NCI-H187 treated with DMSO at 0.1 percent for 48 hours (cell line): Measurements from ENCODE around the gene HDAC7.
A peak's percentile ranks its signal among the peaks of the same experiment; 100 is the strongest.

Source experiments
- DNase-seq: peaks from one replicate; lab custom pipeline; 2025; lab: John Stamatoyannopoulos, UW

The HDAC7 gene

DNA sequence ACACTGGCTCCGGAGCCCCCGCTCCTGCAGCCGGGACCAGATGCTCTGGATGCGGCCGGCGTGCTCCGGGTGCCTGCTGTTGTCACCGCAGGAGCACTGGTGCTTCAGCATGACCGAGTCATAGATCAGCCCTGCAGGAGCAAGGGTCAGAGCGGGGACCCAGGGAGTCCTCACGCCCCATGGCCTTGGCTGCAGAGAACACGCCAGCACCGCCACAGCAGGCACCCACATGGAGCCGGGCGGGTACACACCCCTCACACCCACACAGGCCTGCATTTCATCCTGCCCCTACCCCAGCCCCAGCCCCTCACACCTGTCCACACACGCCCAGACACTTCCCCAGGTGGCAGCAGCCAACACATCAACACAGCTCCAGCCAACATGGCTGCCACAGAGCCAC is 27.8 kb downstream of the HDAC7 start:
- no peak for DNase-seq

DNA sequence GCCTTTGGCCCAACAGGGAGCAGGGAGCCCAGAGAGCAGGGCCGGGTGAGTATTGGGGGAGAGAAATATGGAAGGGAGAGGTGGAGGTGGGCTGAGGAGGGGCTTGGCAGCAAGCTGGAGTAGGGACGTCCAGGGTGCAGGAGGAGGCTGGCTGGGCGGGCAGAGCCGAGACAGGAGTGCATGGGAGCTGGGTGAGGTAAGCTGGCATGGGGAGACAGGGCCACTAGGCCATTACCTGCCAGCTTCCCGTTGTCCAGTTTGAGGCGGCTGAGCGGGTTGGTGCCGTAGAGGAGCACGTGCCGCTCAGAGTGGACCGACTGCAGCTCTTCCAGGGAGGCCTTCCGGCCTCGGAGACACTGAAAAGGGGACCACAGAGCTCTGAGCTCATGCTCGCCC is 28.4 kb downstream of the HDAC7 start:
- DNase-seq = no peak

DNA sequence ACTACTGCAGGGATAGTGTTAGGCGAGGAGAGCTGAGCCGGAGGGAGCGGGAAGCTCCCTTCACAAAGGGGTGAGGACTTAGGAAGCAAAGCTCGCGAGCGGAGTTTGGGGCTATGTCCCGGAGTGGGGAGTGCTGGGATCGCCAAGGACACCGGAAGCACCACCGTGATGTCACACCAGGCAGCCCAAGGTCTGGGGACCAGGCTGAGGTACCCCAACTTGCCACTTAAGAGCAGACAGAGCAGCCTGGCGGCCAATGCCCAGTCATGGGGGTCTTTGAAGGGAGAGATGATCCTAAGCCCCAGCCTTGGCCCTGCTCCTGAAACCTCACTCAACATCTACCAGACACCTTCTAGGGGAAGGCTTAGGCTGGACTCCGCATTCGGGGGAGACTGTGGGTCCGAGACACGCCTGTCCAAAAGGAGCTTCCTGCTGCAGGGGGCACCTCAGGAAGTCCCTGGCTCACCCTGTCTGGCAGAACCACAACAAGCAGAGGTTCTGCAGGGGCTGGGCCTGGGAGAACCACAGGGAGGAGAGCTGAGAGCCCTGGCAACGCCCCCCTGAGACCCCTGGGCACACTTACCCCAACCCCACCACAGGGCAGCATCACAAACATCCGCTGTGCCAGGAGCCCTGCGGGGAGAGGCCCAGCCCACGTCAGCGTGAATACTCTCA is 28.9 kb downstream of the HDAC7 start:
- no peak for DNase-seq

DNA sequence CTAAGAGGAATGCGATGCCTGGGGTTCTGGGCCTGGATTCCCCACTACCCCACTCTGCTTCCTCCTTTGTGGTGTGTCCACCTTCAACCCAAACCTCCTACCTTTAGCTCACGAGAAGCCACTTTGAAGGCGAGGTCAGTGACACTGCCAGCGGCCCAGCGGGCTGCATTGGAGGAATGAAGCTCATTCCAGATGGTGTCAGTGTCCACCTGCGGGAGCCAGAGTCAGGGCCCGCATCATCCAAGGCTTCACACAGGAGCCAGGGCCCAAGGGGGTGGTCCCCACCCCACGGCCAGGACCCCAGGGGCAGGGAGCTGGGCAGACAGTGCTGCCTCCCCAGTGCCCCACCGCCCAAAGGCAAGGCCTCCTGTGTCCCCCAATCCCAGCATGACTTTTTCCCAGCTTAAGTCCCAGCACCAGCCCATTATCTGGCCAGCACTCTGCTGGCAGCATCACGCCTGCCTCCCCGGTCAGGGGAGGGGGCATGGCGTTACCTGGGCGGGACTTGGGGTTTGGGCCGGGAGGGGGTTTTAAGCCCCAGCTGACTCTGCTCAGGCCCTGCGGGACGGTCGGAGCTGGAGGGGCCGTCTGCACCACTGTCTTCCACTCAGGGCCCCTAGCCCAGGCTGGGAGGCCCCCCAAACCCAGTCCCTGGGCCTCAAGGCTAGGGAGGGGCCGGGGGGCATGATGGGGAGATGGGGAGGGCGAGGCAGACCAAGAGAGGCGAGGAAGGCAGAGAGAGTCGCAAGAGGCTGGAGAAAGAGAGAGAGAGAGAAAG is 29.8 kb downstream of the HDAC7 start:
- no peak for DNase-seq

DNA sequence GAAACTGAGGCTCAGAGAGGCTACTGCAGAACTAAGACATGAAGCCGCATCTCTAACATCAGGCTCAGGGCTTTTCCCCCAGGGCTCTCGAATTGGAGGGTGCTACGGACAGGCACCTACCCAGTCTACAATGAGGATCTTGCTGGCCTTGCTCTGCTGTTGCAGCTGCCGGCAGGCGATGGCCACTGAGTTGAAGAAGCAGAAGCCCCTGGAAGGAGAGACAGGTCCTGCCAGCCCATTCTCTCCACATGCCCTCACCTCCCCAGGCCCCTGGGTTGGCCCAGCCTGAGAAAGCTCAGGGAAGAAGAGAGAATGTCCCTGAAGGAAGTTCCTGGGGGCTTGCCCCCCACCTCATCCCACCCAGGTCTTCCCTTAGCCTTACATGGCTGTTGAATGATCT is 30.6 kb downstream of the HDAC7 start:
- DNase-seq = no peak

DNA sequence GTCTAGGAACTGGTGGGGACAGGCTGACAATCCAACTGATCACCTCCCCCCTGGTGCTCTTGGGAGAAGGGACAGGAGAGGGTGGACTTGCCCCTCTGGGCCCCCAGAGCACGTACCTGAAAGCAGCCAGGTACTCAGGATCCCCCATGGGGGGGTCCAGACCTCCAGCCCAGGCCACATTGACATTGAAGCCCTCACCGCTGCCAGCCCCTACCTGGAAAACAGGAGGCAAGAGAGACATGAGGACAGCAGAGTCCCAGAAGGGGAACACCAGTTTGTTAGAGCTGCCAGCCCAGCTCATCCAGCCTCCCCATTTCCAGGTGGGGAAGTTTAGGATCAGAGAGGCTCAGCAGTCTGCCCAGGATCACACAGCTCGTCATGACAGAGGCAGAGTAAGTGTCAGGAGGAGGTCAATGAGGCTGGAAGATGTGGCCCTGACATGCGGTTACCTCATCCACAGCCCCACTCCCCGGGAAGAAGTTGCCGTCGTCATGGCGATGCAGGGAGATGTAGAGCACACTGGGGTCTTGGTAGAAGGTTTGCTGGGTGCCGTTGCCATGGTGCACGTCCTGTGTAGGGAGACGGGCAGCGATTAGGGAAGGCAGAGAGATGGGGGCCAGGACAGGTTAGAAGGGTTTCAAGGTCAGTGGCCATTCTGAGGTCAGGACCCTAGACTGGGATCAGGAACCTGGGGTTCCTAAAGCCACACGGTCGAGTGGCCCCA is 31.9 kb downstream of the HDAC7 start:
- DNase-seq = no peak

DNA sequence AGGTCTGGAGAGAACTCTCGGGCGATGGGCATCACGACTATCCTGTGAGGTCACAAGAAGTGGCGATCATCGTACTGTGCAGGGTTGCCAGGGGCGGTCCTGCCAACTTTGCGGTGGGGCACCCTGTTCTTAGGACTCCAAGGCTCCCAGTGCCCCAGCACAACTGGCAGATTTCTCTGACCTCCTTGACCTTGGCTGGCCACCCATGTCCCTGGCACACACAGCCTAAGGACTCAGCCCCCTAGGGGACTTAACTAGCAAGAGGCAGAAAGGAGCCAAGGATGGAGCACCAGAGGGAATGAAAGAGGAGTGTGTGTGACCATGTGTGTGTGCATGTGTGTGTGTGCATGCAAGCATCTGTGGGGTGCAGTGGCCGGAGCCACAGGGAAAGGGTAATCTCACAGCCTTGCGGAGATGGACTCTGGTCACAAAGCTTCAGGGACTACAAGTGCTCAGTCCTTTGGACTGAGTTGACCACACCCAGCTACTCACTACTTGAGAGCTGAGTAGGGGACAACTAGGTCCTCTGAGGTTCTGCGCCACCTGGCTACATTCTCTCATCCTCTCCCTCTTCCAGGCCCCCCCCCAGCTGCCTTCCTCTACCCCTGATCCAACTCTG is 32.9 kb downstream of the HDAC7 start:
- DNase-seq = no peak

DNA sequence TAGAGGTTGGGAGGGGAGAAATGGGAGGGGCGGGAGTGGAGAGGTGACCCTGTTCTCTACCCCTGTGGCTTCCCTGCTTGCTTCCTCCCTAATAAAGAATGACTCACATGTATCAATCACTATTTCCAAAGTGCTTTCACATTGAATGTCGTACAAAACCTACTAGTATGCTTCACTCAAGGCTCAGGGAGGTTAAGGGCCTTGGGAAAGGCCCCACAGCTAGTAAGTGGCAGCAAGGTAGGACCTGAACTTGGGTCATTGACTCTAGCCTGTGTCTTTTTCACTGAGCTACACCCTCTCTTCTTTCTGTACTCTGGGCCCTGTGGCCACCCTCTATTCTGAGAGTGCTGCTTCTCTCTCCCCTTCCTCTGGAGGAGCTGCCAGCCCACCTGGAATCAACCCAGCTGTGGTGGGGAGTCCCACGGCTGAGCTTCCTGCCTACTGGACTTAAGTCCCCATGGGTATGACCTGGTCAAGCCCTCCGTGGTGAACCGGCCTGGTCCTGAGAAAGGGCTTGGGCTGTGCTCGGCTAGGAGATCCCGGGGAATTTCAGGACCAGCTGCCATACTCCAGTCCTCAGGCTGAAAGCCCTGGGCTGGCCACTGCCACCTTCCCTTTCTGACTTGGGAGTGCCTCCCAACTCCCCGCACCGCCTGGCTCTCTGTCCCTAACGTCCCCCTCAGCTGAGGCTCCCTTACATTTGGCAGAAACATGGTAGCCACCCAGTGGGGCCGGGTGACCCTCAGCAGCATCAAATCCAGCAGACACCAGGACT is 33.6 kb downstream of the HDAC7 start:
- DNase-seq = no peak

DNA sequence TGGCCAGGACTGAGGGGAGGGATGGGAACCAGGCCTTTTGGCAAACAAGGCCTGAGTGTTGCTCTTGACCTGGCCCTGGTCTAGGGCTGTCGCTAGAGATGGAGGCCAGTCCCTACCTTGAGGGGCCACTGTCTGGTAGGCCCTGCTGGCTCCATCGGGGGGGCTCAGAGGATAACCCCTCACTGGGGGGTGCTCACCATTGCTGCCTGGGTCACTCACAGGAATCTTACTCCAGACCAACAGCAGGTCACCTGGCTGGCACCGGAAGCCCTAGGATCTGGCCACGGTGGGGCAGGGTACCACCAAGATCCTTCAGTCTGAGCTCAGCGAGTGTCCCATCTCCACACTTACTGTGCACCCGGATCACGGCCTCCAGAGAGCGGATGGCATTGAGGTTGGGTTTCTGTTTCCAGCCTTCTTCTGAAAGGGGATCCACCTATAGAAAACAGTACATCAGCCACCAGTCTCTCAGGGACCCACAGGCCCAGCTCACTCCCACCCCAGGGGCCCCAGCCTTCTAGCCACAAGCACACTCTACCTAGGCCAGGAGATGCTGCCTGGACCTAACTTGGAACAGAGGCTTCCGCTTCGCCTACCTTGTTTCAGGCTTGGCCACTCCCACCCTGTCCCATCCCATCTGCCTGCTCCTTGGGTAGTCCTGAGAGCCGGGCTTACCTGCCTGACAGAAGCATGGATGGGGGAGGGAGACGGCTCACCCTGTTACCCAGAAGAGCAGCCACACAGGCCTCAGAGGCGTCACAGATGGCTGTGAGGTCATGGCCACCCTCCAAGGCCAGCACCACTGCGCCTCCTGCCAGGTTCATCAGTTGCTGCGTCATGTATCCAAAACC is 34.4 kb downstream of the HDAC7 start:
- no peak for DNase-seq

DNA sequence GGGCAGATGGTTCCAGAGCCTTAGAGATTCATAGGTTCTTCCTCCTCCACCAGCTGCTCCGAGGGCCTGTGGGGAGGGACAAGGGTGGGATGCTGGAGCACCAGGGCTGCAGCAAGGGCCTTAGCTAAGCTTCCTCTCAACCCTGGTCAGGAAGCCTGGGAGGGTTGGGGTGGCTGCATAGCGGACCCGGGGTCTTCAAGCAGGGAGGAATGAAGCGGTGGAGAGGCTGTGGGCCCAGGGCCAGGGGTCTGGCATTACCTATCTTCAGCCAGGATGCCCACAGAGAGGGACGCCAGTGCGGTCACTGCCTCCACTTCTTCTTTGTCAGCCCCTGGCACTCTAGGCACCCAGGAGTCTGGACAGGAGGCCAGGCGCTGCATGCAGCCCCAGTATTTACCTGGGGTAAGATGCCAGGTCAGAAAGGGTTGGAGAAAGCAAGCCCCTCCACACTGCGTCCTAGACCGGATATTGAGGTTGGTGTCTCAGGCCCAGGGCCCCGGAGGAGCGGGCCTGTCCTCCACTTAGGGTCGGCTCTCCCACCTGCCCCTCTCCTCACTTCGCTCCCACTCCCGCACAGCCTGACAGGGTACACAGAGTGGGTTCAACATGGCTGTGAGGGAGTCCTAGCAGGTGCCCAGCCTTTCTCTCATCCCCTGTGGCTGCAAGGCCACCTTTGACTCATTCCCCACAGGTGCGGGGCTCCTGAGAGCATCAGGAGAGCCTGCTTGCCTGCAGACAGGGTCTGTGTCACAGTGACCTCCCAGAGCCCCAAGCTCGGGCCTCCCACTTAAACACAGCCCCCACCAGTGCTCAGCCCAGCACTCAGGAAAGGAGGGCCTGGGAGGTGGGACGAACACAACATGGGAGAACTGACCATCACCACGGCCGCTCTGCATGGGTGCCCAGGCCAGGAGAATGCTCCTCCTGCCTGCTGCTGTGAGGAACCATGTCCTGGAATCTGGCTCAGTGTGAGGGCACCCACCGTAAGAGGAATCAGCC is 35.6 kb downstream of the HDAC7 start:
- no peak for DNase-seq

DNA sequence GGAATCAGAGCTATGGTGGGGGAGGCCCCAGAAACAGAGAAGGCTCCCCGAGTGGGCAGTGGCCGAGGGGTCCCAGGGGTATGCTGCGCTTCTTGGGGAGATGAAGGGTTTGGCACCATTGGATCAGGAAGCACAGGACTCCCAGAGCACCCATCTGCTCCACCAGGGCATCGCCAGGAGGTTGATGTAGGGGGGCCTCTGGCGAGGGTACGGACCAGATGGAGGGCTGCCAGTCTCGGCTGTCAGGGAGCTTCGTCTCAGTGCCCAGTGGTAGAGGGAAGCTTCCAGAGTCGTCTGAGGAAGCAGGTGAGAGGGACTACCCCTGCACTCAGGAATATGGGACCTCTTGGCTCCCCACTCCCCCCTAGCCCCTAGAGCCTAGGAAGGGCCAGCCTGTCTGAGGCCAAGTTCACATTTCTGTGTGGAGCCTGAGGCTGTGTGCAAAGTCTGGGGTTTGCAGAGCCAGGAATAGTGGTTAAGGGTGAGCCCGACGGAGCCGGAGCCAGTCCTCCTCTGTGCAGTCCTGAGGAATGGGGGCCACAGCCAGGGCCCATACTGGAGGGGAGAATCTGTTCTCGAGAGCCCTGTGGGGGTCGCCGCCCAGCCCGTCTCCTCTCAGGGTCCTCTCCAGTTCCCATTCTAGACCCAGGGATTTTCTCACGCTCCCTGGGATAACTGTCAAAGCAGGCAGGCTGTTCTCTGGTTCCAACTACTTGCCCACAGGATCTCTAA is 36.5 kb downstream of the HDAC7 start:
- DNase-seq = no peak

DNA sequence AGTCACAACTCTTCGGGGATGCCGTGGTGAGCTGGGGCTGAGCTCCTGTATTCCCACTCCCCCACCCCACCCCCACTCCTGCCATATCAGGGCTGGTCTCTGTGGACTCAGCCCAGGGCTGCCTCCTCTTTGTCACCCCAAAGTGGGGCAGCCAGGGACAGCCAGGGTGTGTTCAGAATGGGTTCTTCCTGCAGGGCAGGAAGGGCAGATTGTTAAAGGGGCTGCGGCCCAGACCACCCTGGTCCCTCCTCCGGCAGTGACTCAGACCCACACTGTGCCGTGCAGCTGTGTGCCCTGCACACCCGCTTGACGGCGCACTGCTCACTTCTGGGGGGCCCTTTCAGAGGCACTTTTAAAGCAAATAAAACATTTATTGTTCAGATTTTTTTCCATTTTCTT is 37.3 kb downstream of the HDAC7 start:
- DNase-seq = no peak

DNA sequence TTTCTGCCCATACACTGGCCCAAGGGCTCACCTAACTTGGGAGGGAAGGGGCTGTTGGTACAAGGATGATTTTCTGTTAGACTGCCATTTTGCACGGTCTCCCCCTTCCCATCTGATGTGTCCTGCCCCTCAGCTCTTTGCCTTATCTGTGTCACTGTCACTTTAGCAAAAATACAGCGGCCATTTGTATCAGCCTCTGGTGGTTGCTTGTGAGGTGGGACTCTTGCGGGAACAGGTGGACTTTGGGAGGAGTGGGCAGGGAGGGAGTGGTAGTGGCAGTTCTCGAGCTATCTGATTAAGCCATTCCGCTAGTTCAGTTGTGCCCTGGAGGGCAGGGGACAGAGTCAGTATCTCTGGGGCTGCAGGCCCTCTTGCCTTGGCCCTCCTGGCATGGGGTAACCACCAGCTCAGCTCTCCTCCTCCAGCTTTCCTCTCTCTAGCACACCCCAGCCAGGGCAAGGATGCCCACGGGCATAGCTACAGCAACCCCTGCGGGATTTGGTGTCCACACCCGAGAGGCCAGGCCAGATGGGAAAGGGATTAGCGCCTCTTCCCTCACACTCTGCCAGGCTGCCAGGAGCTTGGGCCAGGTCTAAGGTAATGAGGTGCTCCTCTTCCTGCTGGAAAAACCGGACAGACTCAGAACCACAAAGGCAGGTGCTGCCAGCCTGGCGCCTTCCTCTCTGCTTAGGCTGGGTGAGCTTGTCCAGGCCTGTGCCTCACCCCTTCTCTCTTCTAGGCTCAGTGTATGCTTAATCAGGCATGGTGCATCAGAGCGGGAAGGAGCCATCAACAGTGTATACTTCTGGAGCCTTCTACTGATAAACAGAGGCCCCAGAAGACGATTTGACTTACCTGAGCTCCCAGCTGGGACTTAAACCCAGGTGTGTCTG is 38.0 kb downstream of the HDAC7 start:
- DNase-seq = peak; percentile 15

DNA sequence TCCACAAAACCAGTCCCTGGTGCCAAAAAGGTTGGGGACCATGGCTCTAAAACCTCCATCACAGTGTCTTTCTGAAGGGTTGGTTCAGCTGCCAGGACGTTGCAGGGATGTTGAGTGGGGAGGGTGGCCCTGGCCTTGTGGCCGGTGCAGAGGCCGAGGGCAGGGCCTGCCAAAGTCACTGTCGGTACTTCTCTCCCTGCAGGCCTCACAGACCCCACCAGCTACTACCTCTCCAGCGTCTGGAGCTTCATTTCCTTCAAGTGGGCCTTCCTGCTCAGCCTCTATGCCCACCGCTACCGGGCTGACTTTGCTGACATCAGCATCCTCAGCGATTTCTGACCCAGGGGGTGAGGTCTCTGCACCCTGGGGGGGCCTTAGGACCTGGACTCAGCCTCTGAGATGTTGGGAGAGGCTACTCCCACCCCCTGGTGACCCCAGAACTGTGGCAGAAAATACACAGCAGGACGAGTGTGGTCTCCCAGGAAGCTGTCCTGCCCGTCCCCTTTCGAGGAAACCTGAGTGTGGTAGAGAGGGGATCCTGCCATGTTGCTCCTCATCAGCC is 39.7 kb downstream of the HDAC7 start:
- no peak for DNase-seq

DNA sequence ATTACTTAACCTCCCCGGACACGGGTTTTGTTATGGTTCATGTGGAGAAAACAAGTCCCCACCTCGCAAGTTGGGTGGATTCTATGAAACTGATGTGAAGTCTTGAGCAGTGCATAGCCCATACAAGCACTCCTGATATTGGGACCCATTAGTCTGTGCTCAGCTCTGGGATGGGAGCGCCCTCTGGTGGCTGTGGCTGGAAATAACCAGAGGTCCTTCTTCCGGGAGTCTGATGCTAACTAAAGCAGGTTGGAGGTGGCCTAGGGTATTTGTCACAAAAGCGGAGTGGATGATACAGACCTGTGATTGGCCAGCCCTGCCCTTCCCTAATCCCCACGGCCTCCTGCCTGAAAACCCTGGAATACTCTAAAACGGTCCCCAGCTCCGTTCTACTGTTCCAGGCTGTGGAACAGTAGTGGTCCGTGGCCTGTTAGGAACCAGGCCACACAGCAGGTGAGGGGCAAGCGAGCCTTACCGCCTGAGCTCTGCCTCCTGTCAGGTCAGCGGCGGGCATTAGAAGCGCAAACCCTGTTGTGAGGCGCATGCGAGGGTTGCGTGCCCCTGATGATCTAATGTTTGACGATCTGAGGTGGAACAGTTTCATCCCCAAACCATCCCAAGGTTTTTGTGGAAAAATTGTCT is 40.3 kb downstream of the HDAC7 start:
- DNase-seq = peak; percentile 31

DNA sequence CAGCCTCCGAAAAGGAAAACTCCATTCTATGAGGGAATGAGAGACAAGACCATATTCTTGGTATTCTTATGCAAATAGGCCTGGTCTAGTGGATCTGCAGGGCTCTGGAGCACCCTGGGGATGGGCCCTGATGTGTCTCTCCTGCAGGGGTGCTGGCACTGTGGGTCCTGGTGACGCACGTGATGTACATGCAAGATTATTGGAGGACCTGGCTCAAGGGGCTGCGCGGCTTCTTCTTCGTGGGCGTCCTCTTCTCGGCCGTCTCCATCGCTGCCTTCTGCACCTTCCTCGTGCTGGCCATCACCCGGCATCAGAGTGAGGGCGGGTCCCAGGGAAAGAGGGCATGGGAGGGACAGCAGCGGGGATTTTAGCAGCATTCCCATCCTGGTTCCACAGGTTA is 40.8 kb downstream of the HDAC7 start:
- DNase-seq = no peak
